B cell (primary cell): ENCODE results near the gene ANKS1B.

Source experiments
- CTCF ChIP-seq: fragments of 200-600 bp; IDR thresholded peaks from one replicate; pipeline ENCODE4 v1.8.0; 2022; ENCODE audit warnings: antibody characterized with exemption, mild to moderate bottlenecking
- EZH2 ChIP-seq: IDR thresholded peaks from 2 replicates; pipeline ENCODE4 v1.6.1; 2012; ENCODE audit warnings: borderline replicate concordance, low read depth, mild to moderate bottlenecking, moderate library complexity, low read length; ENCODE audit not compliant: insufficient read depth, poor library complexity, severe bottlenecking

GRCh38 chr12:98985156-98985555 is 999.6 kb downstream of the ANKS1B start:
- TF ChIP-seq CTCF (no peak), EZH2 (no peak)
